Non-pigmented ciliary epithelial cell (primary cell): Measurements from ENCODE around the gene FBN1.
A peak's percentile ranks its signal among the peaks of the same experiment; 100 is the strongest.

Source experiments
- DNase-seq: peaks from one replicate; pipeline ENCODE4 v3.0.0-alpha.2; 2010; ENCODE audit warnings: low read depth

Gene FBN1

GRCh38 chr15:48514103-48514816 is 131.2 kb downstream of the FBN1 start:
- no peak for DNase-seq

- no peak for DNase-seq
Measured at GRCh38 chr15:48510976-48511375, 134.5 kb downstream of the FBN1 start.

- no peak for DNase-seq
Measured at GRCh38 chr15:48507416-48508065, 138.0 kb downstream of the FBN1 start.

GRCh38 chr15:48505067-48505466 is 140.4 kb downstream of the FBN1 start:
- DNase-seq, result no peak

GRCh38 chr15:48501208-48501607 is 144.3 kb downstream of the FBN1 start:
- no peak for DNase-seq

GRCh38 chr15:48500595-48500994 is 144.9 kb downstream of the FBN1 start:
- DNase-seq, result no peak

- no peak for DNase-seq
Measured at GRCh38 chr15:48499978-48500377, 145.5 kb downstream of the FBN1 start.

GRCh38 chr15:48498828-48499227 is 146.7 kb downstream of the FBN1 start:
- DNase-seq, result no peak

- no peak for DNase-seq
Measured at GRCh38 chr15:48494631-48495030, 150.9 kb downstream of the FBN1 start.

- no peak for DNase-seq
Measured at GRCh38 chr15:48493763-48494225, 151.7 kb downstream of the FBN1 start.

- DNase-seq, result peak; percentile 91
Measured at GRCh38 chr15:48493084-48493762, 152.3 kb downstream of the FBN1 start.

- no peak for DNase-seq
Measured at GRCh38 chr15:48486228-48486627, 159.3 kb downstream of the FBN1 start.

- DNase-seq, result no peak
Measured at GRCh38 chr15:48481802-48482201, 163.7 kb downstream of the FBN1 start.

- no peak for DNase-seq
Measured at GRCh38 chr15:48479751-48480150, 165.8 kb downstream of the FBN1 start.

- no peak for DNase-seq
Measured at GRCh38 chr15:48478581-48478980, 166.9 kb downstream of the FBN1 start.

- DNase-seq, result no peak
Measured at GRCh38 chr15:48477795-48478360, 167.6 kb downstream of the FBN1 start.

- no peak for DNase-seq
Measured at GRCh38 chr15:48475600-48476395, 169.7 kb downstream of the FBN1 start.

- no peak for DNase-seq
Measured at GRCh38 chr15:48473667-48474066, 171.8 kb downstream of the FBN1 start.

GRCh38 chr15:48472756-48473155 is 172.8 kb downstream of the FBN1 start:
- no peak for DNase-seq

- no peak for DNase-seq
Measured at GRCh38 chr15:48471073-48471472, 174.4 kb downstream of the FBN1 start.

GRCh38 chr15:48470096-48470495 is 175.4 kb downstream of the FBN1 start:
- DNase-seq, result no peak

- no peak for DNase-seq
Measured at GRCh38 chr15:48469681-48470080, 175.8 kb downstream of the FBN1 start.
